BJ (cell line): ENCODE data around the gene HHIPL1. TPM values are rescaled to one million over a fixed set of nuclear protein-coding genes. Genes with fewer than 3 reads are reported as not detected.

ENCODE experiments used
- CTCF ChIA-PET: fragments of 350-600 bp; formaldehyde crosslinking; extraction: SDS; loops from one replicate; lab custom pipeline; 2021; ENCODE audit warnings: antibody characterized with exemption, inconsistent platforms; lab: Yijun Ruan, JAX
- POLR2A ChIA-PET: fragments of 300-600 bp; sonication (Branson Sonifier 250); formaldehyde crosslinking; extraction: SDS; loops from one replicate; lab custom pipeline; 2021; ENCODE audit warnings: antibody characterized with exemption; lab: Charles Lee
- DNase-seq: peaks from one replicate; pipeline ENCODE4 v3.0.0-alpha.2; 2011; ENCODE audit warnings: low read depth
- H3K27me3 ChIP-seq: 2 replicates; pipeline ENCODE4 v1.6.0; 2011; ENCODE audit warnings: low read length; ENCODE audit not compliant: control insufficient read depth, insufficient read depth
- H3K36me3 ChIP-seq: 2 replicates; pipeline ENCODE4 v1.5.1; 2011; ENCODE audit warnings: low read length; ENCODE audit not compliant: control insufficient read depth, insufficient read depth
- H3K4me3 ChIP-seq: 2 replicates; pipeline ENCODE4 v1.5.1; 2011; ENCODE audit warnings: low read depth, mild to moderate bottlenecking, control low read depth, low read length
- polyA plus RNA-seq: library from polyadenylated mRNA; depleted of rRNA; stranded (reverse); fragments of >200 nt; gene quantifications from 2 replicates; pipeline ENCODE4 v1.2.3, GENCODE V29; 2011
- TF ChIP-seq, protein P1 (sequence below): IDR thresholded peaks from 2 replicates; pipeline ENCODE4 v1.5.1; 2011; ENCODE audit warnings: low read depth, mild to moderate bottlenecking, control low read depth, inconsistent platforms, low read length, moderate library complexity; ENCODE audit not compliant: insufficient read depth

HHIPL1 gene
- polyA plus RNA-seq, 1 experiment = 2.5 TPM

DNA sequence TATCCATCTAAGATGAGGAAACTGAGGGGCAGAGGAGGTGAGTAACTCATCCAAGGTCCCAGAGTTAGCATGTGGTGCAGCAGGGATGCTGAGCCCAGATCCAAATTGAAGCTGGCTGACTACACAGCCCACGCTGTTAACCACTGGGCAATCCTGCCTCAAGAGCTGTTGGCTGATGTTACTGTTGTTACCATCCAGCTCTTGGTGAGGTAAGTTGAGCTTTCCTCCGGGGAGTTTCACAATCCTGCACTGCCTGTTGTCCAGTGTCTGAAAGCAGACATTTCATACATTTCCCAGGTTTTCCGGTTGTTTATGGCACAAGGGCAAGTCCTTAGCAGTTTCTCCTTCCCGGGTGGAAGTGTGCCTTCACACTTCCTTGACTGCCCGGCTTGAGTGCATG lies 53.7 kb downstream of the HHIPL1 start:
- peaks cover 8% of the 10 kb centered on the region; the same call in 1 of the 2 replicates for H3K27me3 ChIP-seq
- H3K36me3 ChIP-seq = no peaks in the 10 kb centered on the region
- TF ChIP-seq, protein P1, sequence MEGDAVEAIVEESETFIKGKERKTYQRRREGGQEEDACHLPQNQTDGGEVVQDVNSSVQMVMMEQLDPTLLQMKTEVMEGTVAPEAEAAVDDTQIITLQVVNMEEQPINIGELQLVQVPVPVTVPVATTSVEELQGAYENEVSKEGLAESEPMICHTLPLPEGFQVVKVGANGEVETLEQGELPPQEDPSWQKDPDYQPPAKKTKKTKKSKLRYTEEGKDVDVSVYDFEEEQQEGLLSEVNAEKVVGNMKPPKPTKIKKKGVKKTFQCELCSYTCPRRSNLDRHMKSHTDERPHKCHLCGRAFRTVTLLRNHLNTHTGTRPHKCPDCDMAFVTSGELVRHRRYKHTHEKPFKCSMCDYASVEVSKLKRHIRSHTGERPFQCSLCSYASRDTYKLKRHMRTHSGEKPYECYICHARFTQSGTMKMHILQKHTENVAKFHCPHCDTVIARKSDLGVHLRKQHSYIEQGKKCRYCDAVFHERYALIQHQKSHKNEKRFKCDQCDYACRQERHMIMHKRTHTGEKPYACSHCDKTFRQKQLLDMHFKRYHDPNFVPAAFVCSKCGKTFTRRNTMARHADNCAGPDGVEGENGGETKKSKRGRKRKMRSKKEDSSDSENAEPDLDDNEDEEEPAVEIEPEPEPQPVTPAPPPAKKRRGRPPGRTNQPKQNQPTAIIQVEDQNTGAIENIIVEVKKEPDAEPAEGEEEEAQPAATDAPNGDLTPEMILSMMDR = no peak
- CTCF ChIA-PET = interaction anchor here (2.8 kb wide), 1 partner anchor 11 kb away, joined by 22 read pairs; no protein-coding TSS in a partner anchor
- H3K4me3 ChIP-seq = no peak overlapping the region
- no peak for DNase-seq
- POLR2A ChIA-PET = no interaction called here

- ChIA-PET CTCF (interaction anchor here (2.1 to 2.8 kb wide), 2 partner anchors 10 to 11 kb away, joined by 9 to 22 read pairs; no protein-coding TSS in a partner anchor), POLR2A (no interaction called here)
- TF ChIP-seq, protein P1 = no peak
- no peak for DNase-seq
- Histone ChIP-seq H3K4me3 (no peak overlapping the region), H3K36me3 (no peaks in the 10 kb centered on the region), H3K27me3 (peaks cover 8% of the 10 kb centered on the region; the same call in 1 of the 2 replicates)
Measured at GRCh38 chr14:99699085-99699760, 54.3 kb downstream of the HHIPL1 start.

- no peak for DNase-seq
- TF ChIP-seq, protein P1 = no peak
- no peaks in the 10 kb centered on the region for H3K36me3 ChIP-seq
- H3K27me3 ChIP-seq = peaks cover 8% of the 10 kb centered on the region; the same call in 1 of the 2 replicates
- no peak overlapping the region for H3K4me3 ChIP-seq
- CTCF ChIA-PET = interaction anchor here (1.3 to 2.1 kb wide), 2 partner anchors 11 to 17 kb away, joined by 3 to 9 read pairs; no protein-coding TSS in a partner anchor
- POLR2A ChIA-PET = no interaction called here
Measured at GRCh38 chr14:99699861-99700260, 54.9 kb downstream of the HHIPL1 start.

DNA sequence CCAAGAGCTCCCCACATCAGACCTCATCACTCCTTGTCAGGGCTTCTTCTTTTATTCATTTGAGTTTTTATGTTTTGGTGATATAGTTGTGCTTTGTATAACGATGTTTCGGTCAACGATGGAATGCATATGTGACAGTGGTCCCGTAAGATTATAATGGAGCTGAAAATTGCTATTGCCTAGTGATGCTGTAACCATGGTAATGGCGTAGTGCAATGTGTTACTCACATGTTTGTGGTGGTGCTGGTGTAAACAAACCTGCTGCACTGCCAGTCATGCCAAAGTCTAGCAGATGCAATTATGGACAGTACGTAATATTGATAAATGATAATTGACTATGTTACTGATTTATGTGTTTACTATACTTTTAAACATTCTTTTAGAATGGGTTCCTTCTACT lies 55.5 kb downstream of the HHIPL1 start:
- no peak for DNase-seq
- CTCF ChIA-PET = interaction anchor here (0.9 to 2.1 kb wide), 7 partner anchors 12 to 29 kb away, joined by 3 to 9 read pairs (median 3); no protein-coding TSS in a partner anchor
- H3K4me3 ChIP-seq = no peak overlapping the region
- POLR2A ChIA-PET = no interaction called here
- TF ChIP-seq, protein P1 = no peak
- H3K36me3 ChIP-seq = no peaks in the 10 kb centered on the region
- H3K27me3 ChIP-seq = peaks cover 8% of the 10 kb centered on the region; the same call in 1 of the 2 replicates

GRCh38 chr14:99701260-99701659 lies 56.3 kb downstream of the HHIPL1 start:
- ChIA-PET CTCF (interaction anchor here (0.8 to 2.1 kb wide), 6 partner anchors 12 to 198 kb away, joined by 3 to 9 read pairs (median 6); no protein-coding TSS in a partner anchor), POLR2A (no interaction called here)
- TF ChIP-seq, protein P1 = no peak
- Histone ChIP-seq H3K4me3 (no peak overlapping the region), H3K36me3 (no peaks in the 10 kb centered on the region), H3K27me3 (peaks cover 10% of the 10 kb centered on the region)
- no peak for DNase-seq
